ENCODE results near the gene CDC42BPB. TPM values are rescaled to one million over a fixed set of nuclear protein-coding genes. Genes with fewer than 3 reads are reported as not detected.

Gene CDC42BPB
- total RNA-seq, 6 experiments from 2014 or later: 73.7 to 85.1 (median 79.9) TPM

DNA sequence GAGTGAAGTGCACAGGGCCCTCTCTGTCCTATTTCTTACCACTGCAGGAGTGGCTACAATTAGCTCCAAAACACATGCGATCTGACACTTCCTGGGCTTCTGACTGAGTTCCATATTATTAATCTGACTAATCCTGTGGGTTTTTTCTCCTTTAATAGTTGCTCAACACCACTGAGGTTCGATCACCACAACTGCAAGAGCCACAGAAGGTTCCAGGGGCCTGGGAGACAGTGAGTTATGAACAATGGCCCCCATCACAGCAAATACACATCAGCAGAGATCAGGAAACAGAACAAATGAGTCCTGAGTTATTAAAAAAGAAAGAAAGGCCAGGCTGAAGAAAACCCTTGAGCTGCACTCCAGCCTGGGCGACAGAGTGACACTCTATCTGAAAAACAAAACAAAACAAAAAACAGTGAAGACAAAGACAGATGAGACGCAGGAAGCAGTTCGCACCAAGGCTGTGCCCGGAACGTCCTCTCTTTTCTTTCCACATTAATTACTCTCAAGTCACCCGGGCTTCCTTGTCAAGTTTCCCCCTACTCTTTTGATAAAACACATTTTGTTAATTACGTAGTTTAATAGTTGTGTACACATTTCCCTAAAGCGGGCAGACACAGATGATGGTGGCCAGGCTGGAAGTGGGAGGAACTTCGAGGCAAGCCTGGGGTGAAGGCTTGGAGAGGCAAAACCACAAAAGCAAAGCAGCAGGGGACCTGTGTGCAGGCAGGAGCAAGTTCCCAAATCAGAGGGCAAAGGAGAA, 42.7 kb downstream of the CDC42BPB start:
- H3K9me3 Mint-ChIP-seq: no peaks in the 10 kb centered on the region
- H3K4me3 Mint-ChIP-seq: peak overlapping the region; percentile 79
- H3K36me3 Mint-ChIP-seq (ENCODE audit: low read depth): peaks cover 19% of the 10 kb centered on the region
- TF ChIP-seq, protein P1, sequence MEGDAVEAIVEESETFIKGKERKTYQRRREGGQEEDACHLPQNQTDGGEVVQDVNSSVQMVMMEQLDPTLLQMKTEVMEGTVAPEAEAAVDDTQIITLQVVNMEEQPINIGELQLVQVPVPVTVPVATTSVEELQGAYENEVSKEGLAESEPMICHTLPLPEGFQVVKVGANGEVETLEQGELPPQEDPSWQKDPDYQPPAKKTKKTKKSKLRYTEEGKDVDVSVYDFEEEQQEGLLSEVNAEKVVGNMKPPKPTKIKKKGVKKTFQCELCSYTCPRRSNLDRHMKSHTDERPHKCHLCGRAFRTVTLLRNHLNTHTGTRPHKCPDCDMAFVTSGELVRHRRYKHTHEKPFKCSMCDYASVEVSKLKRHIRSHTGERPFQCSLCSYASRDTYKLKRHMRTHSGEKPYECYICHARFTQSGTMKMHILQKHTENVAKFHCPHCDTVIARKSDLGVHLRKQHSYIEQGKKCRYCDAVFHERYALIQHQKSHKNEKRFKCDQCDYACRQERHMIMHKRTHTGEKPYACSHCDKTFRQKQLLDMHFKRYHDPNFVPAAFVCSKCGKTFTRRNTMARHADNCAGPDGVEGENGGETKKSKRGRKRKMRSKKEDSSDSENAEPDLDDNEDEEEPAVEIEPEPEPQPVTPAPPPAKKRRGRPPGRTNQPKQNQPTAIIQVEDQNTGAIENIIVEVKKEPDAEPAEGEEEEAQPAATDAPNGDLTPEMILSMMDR (IDR thresholded peaks at IDR 0.05): no peak
- H3K4me1 Mint-ChIP-seq (ENCODE audit: low read depth): peaks cover 47% of the 10 kb centered on the region
- DNase-seq: peak; percentile 20
- peaks cover 2% of the 10 kb centered on the region for H3K27me3 Mint-ChIP-seq (ENCODE audit: insufficient read depth)
- H3K27ac Mint-ChIP-seq: peak overlapping the region; percentile 80

DNA sequence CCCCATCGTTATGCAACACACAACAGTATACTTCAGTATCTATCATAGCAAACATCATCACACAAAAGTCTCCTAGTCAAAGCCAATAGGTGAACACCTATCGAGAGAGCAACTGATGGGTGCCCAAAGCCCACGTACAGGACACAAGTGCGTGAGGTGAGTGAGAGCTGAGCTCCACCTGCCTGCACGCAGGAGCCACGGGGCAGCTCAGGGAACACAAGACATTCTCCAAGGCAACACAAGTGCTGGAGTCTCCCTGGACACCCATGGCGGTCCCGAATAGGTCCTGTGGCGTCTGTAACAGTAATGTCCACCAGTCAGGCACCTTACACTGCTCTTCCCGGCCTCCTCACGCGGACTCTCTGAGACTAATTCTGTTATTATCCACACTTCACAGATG, 44.3 kb downstream of the CDC42BPB start:
- peaks cover 53% of the 10 kb centered on the region for H3K4me1 Mint-ChIP-seq (ENCODE audit: low read depth)
- H3K27me3 Mint-ChIP-seq (ENCODE audit: insufficient read depth): peaks cover 2% of the 10 kb centered on the region
- H3K27ac Mint-ChIP-seq: no peak overlapping the region
- no peaks in the 10 kb centered on the region for H3K9me3 Mint-ChIP-seq
- peaks cover 30% of the 10 kb centered on the region for H3K36me3 Mint-ChIP-seq (ENCODE audit: low read depth)
- TF ChIP-seq, protein P1 (IDR thresholded peaks at IDR 0.05): no peak
- DNase-seq: no peak
- no peak overlapping the region for H3K4me3 Mint-ChIP-seq

DNA sequence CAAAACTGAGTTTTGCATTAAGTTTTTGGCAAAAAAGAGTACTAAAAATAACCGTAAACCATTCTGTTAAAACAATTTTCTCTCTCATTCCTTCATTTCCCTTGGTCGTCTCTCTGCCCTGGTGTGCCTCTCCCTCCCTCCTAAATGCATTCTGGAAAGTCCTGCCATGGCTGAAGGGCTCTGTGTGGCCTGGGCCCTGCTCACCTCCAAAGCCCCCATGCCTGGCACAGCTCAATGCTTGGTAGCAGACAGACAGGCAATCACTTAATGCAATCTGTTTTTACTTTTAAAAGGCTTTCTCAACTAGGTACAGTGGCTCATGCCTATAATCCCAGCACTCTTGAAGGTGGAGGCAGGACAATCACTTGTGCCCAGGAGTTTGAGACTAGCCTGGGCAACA, 47.8 kb downstream of the CDC42BPB start:
- Mint-ChIP-seq H3K27ac (peak overlapping the region; percentile 49; the same call in 1 of the 2 replicates), H3K9me3 (no peaks in the 10 kb centered on the region), H3K4me3 (no peak overlapping the region), H3K27me3 (ENCODE audit: insufficient read depth) (peaks cover 4% of the 10 kb centered on the region; the same call in 1 of the 2 replicates), H3K36me3 (ENCODE audit: low read depth) (peaks cover 42% of the 10 kb centered on the region), H3K4me1 (ENCODE audit: low read depth) (peaks cover 37% of the 10 kb centered on the region)
- no peak for DNase-seq
- TF ChIP-seq, protein P1 (IDR thresholded peaks at IDR 0.05): no peak

DNA sequence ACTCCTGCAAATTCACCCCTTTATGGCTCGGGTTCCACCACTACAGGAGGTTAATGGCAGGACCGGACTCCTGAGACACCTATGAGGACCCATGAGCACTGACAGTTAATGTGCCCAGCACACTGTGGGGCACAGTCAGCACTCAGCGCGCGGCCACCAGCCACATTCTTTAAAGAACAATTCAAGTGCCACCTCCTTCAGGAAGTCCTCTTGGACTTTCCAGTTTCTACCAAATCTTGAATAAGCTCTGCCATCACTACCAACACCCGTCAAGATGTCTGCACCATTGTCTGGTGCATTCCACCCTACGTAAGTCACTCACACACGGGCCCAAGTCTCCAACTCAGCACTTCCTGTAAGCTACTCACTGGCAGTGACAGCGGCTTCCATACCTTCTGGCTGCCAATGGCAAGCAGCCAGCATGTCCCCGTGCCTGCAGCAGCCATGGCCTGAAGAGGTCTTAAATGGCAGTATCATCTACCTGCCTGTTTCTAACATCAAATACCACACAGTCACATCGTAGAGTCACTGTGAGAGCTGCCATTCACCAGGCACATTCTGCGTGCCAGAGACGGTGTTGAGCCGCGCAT, 48.5 kb downstream of the CDC42BPB start:
- Mint-ChIP-seq H3K27me3 (ENCODE audit: insufficient read depth) (peaks cover 7% of the 10 kb centered on the region; the same call in 1 of the 2 replicates), H3K4me3 (no peak overlapping the region), H3K27ac (peak overlapping the region; percentile 65), H3K9me3 (no peaks in the 10 kb centered on the region), H3K36me3 (ENCODE audit: low read depth) (peaks cover 42% of the 10 kb centered on the region), H3K4me1 (ENCODE audit: low read depth) (peaks cover 31% of the 10 kb centered on the region)
- peak; percentile 19 for DNase-seq
- TF ChIP-seq, protein P1 (IDR thresholded peaks at IDR 0.05): no peak

DNA sequence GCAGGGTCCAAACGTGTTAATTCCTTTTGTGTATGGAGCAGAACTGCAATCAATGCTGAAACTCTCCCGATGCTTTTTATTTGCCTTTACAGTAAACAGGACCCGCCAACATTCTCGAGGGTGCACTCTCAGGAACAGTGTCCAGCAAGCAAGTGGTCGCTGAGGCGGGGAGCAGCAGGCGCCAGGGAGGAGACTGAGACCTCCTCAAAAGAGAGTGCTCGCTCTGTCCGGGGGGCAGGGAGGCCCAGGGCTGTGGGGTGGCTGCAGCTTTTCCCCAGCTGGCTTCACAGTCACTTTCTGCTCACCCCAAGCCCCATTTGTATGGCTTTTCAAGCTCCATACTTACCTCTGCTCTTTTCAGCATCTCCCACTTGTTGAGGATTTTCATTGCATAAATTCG, 49.2 kb downstream of the CDC42BPB start:
- TF ChIP-seq, protein P1 (IDR thresholded peaks at IDR 0.05): no peak
- Mint-ChIP-seq H3K4me3 (no peak overlapping the region), H3K27ac (no peak overlapping the region; the same call in 1 of the 2 replicates)

More for the DNA sequence above, 49.2 kb downstream of the CDC42BPB start:
- DNase-seq: no peak
- peaks cover 48% of the 10 kb centered on the region for H3K36me3 Mint-ChIP-seq (ENCODE audit: low read depth)
- H3K4me1 Mint-ChIP-seq (ENCODE audit: low read depth): peaks cover 31% of the 10 kb centered on the region
- H3K9me3 Mint-ChIP-seq: no peaks in the 10 kb centered on the region
- H3K27me3 Mint-ChIP-seq (ENCODE audit: insufficient read depth): peaks cover 5% of the 10 kb centered on the region

All from HFFc6 (cell line).